Neutrophil (primary cell): ENCODE results near the gene BAAT.

Experiments
- H3K27ac ChIP-seq: fragments of 200-600 bp; sonication (generic); 2 replicates; pipeline ENCODE4 v1.5.1; 2016; ENCODE audit warnings: mild to moderate bottlenecking, moderate library complexity
- H3K27me3 ChIP-seq: fragments of 200-600 bp; sonication (generic); 2 replicates; pipeline ENCODE4 v1.6.0; 2016; ENCODE audit warnings: mild to moderate bottlenecking
- H3K36me3 ChIP-seq: fragments of 200-600 bp; sonication (generic); 2 replicates; pipeline ENCODE4 v1.5.1; 2017
- H3K4me1 ChIP-seq, 2 experiments: fragments of 200-600 bp in 1 of 2; sonication (generic) in 1 of 2; 1 replicate in 1 of 2; 2 replicates in 1 of 2; pipeline versions ENCODE4 v1.5.1 to v1.6.1; 2013 to 2016; ENCODE audit warnings: low read depth in 1 of 2, low read length in 1 of 2, mild to moderate bottlenecking in 1 of 2, moderate library complexity in 1 of 2; ENCODE audit not compliant: control insufficient read depth in 1 of 2, insufficient read depth in 1 of 2
- H3K4me3 ChIP-seq, 2 experiments: fragments of 200-600 bp in 1 of 2; sonication (generic) in 1 of 2; 1 replicate in 1 of 2; 2 replicates in 1 of 2; pipeline ENCODE4 v1.5.1; 2013 to 2016; ENCODE audit warnings: low read depth in 1 of 2, low read length in 1 of 2, mild to moderate bottlenecking in 1 of 2, moderate library complexity in 1 of 2
- H3K9me3 ChIP-seq: fragments of 200-600 bp; sonication (generic); 2 replicates; pipeline ENCODE4 v1.5.1; 2016
- TF ChIP-seq, protein P1 (sequence below): fragments of 200-600 bp; sonication (generic); IDR thresholded peaks from 2 replicates; pipeline ENCODE4 v1.5.1; 2016; ENCODE audit warnings: antibody characterized with exemption

Gene BAAT

DNA sequence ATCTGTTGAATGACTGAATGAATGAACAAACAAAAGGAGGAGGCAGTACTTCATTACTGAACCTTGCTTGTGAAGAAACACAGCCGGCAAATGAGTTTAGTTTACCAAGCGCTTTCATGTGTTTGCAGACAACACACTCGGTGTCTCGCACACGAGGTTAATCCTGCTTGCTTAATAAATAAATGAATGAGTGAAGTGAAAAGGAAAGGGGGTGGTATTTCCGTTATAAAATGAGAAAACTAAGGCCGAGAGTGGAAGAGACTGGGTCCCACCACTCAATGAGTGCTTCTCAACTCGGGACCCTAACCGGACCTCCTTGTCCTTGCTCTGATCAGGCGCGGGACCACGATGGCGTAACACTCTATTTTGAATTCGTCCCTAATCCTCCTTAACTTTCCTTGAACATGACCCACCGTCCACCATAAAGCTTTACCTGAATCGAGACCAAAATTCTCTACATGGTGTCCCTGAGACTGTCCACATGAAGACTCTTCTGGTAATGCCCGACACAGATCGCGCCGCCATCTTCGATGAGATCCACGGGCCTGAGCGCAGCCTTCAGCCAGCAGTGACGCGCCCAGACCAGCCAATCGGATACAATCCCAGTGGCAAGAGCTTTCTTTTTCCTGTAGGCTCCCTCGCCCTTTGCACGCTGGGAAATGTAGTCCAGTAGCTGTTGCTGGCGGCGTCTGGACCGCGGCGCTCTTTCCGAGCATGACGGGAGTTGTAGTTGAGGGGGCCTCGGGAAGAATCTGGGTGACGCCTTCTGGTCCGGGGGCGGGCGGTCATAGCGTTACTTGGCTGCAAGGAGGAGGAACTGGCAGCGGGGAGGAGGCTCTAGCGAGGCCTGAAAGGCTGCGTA lies 13.5 kb upstream of the BAAT start, which contains the start of the genes MRPL50 and ZNF189:
MRPL50 (minus strand) TSS at position 551 of the 862 bp plus-strand sequence; CDS start at position 525, 26 bp downstream.
ZNF189 (plus strand) TSS at position 784 of the 862 bp plus-strand sequence. CDS start 306 bp downstream, outside the sequence.
- Histone ChIP-seq H3K27me3 (no peaks in the 10 kb centered on the region), H3K36me3 (peaks cover 29% of the 10 kb centered on the region), H3K4me1 (peaks cover 24 to 26% of the 10 kb centered on the region in 2 experiments), H3K27ac (peak within 1 kb of the TSS; percentile 88), H3K9me3 (no peaks in the 10 kb centered on the region), H3K4me3 (peak within 1 kb of the TSS; percentile 81 to 95)
- TF ChIP-seq, protein P1, sequence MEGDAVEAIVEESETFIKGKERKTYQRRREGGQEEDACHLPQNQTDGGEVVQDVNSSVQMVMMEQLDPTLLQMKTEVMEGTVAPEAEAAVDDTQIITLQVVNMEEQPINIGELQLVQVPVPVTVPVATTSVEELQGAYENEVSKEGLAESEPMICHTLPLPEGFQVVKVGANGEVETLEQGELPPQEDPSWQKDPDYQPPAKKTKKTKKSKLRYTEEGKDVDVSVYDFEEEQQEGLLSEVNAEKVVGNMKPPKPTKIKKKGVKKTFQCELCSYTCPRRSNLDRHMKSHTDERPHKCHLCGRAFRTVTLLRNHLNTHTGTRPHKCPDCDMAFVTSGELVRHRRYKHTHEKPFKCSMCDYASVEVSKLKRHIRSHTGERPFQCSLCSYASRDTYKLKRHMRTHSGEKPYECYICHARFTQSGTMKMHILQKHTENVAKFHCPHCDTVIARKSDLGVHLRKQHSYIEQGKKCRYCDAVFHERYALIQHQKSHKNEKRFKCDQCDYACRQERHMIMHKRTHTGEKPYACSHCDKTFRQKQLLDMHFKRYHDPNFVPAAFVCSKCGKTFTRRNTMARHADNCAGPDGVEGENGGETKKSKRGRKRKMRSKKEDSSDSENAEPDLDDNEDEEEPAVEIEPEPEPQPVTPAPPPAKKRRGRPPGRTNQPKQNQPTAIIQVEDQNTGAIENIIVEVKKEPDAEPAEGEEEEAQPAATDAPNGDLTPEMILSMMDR, result peak; percentile 32

DNA sequence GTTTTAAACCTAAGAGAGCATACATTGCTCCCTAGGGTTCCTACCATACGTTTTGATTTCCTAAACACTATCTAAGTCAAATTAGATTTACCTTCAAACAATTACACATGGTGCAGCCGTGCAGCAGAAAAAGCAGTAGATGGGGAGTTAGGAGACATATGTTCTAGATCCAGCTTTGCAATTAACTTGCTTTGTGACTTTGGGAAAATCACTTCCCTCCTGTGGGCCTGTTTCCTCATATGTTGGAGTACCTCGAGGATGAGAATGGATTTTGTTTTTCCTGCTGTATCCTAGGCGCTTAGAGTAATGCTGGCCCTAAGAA lies 12.9 kb upstream of the BAAT start:
- Histone ChIP-seq H3K4me1 (peaks cover 24 to 26% of the 10 kb centered on the region in 2 experiments), H3K36me3 (peaks cover 23% of the 10 kb centered on the region), H3K9me3 (no peaks in the 10 kb centered on the region), H3K27me3 (no peaks in the 10 kb centered on the region), H3K27ac (peak overlapping the region; percentile 88), H3K4me3 (peak overlapping the region; percentile 81 to 95)
- TF ChIP-seq, protein P1, result no peak

DNA sequence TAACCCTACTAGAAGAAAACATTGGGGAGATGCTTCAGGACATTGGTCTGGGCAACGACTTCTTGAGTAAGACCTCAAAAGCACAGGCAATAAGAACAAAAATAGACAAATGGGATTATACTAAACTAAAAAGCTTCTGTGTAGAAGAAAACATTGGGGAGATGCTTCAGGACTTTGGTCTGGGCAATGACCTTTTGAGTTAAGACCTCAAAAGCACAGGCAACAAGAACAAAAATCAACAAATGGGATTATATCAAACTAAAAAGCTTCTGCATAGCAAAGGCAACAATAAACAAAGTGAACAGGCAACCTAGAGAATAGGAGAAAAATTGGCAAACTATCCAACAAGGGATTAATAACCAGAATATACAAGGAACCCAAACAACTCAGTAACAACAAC lies 9.9 kb upstream of the BAAT start:
- Histone ChIP-seq H3K36me3 (peaks cover 8% of the 10 kb centered on the region), H3K27ac (no peak overlapping the region), H3K9me3 (no peaks in the 10 kb centered on the region), H3K4me1 (peaks cover 15 to 26% of the 10 kb centered on the region in 2 experiments), H3K27me3 (no peaks in the 10 kb centered on the region), H3K4me3 (no peak overlapping the region)
- TF ChIP-seq, protein P1, result no peak

DNA sequence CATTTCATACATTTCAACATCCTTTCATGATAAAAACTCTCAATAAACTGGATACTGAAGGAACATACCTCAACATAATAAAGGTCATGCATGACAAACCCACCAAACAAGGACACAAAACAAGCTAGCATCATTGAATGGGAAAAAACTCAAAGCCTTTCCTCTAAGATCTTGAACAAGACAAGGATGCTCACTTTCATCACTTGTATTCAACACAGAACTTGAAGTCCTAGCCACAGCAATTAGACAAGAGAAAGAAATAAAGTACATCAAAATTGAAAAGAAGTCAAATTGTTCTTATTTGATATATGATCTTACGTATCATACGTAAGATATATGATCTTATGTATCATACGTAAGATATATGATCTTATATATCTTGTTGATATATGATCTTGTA lies 8.3 kb upstream of the BAAT start:
- TF ChIP-seq, protein P1, result no peak
- Histone ChIP-seq H3K27me3 (no peaks in the 10 kb centered on the region), H3K36me3 (peaks cover 15% of the 10 kb centered on the region), H3K4me3 (no peak overlapping the region), H3K4me1 (peaks cover 7 to 17% of the 10 kb centered on the region in 2 experiments), H3K9me3 (no peaks in the 10 kb centered on the region), H3K27ac (no peak overlapping the region)

DNA sequence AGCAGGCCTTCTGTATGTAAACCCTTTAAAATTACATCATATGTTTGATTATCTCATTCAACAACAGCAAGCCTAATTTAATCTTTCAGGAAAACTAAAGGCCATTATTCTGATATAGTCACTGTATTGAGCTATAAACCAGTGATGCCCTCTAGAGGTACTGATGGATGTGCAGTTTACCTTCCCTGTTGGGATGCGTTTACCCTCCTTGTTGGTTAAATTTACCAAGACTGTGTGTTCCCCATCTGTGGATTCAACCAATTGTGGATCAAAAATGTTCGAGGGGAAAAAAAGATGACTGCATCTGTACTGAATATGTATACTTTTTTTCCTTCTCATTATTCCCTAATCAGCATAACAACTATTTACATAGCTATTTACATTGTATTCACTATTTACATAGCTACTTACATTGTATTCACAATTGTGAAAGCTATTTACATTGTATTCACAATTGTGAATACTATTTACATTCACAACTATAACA lies 3.7 kb upstream of the BAAT start:
- Histone ChIP-seq H3K27me3 (no peaks in the 10 kb centered on the region), H3K9me3 (no peaks in the 10 kb centered on the region), H3K27ac (no peak overlapping the region), H3K4me1 (peaks cover 0 to 11% of the 10 kb centered on the region in 2 experiments), H3K4me3 (no peak overlapping the region), H3K36me3 (peaks cover 15% of the 10 kb centered on the region)
- TF ChIP-seq, protein P1, result no peak
